Measurements from ENCODE around the gene BEX5.
"Not testable (repeated sequence)": the region's sequence is repeated elsewhere in the genome, so short reads cannot be mapped to it uniquely, and the experiment has no call there.

The BEX5 gene

DNA sequence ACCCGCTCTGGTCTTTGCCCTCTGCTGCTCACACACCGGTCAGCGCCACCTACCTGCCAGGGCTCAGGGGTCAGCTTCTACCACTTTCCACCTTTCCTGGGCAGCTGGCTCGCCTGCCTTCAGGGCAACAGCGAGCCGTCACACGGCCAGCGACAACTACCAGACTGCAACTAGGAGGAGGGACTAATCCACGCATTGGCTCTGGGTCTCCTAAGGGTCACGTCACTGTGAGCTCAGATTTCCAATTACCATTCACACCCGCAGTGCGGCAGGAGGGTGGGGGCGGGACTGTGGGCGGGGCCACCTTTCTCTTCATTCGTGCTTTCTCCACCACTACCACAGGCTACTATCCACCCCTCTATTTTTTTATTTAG lies at the start of gene BEX5:
Gene BEX5 (minus strand): TSS at position 172 of the 374 bp plus-strand sequence. CDS start 1,712 bp downstream, outside the sequence.
- DNase-seq (ENCODE audit: low read depth), result no peak

DNA sequence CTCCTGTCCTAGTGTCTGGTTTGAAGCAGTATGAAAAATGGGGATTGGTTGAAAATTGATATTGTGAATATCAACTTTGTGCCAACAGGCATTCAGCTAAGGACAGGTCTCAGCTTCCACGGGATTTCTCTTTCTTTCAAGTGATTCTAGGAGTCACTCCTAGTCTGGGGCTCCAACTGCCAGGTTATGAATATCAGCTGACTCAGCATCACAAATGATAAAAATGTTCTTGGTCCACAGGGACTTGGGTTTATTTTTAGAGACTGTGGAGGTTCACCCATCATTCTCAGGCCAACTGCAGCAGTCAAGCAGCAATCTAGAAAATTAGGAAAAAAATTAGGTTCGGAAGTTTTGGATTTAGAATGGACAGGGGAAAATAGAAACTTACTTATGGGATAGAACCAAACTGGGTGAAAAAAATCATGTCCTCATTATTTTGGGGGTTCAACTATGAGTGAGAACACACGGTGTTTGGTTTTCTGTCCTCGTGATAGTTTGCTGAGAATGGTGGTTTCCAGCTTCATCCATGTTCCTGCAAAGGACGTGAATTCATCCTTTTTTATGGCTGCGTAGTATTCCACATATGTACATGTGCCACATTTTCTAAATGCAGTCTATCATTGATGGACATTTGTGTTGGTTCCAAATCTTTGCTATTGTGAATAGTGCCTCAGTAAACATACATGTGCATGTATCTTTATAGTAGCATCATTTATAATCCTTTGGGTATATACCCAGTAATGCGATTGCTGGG lies 30.4 kb upstream of the BEX5 start:
- DNase-seq (ENCODE audit: low read depth), result no peak

- DNase-seq (ENCODE audit: low read depth), result no peak
These were observed 624 bp downstream of the BEX5 start for GRCh38 chrX:102154900-102155805.

GRCh38 chrX:102154218-102154860 lies 1.4 kb downstream of the BEX5 start:
- DNase-seq (ENCODE audit: low read depth), result no peak

GRCh38 chrX:102142274-102142673 lies 13.5 kb downstream of the BEX5 start, which contains the start of gene TCEAL6:
TSS of gene TCEAL6 (minus strand) at chrX:102142481.
- not testable (repeated sequence) for DNase-seq (ENCODE audit: low read depth)

GRCh38 chrX:102141631-102142030 lies 14.1 kb downstream of the BEX5 start:
- DNase-seq (ENCODE audit: low read depth), result not testable (repeated sequence)

DNA sequence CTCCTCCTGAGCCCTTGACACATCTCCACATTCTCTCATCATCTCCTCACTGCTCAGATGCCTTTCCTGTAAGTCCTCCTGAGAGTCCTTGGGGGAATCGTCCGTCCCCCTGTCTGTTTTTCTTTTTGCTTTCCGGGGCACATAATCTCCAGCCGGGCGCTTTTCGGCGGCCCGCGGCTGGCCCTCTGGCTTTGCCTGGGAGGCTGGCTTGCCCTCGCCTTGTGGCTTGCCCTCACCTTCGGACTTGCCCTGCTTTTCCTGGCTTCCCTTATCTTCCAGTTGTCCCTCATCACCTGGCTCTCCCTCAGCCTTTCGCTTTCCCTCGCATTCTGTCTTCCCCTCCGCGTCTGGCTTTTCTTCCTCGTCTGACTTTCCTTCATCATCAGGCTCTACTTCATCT lies 14.9 kb downstream of the BEX5 start:
- not testable (repeated sequence) for DNase-seq (ENCODE audit: low read depth)

GRCh38 chrX:102138064-102138463 lies 17.7 kb downstream of the BEX5 start:
- no peak for DNase-seq (ENCODE audit: low read depth)

DNA sequence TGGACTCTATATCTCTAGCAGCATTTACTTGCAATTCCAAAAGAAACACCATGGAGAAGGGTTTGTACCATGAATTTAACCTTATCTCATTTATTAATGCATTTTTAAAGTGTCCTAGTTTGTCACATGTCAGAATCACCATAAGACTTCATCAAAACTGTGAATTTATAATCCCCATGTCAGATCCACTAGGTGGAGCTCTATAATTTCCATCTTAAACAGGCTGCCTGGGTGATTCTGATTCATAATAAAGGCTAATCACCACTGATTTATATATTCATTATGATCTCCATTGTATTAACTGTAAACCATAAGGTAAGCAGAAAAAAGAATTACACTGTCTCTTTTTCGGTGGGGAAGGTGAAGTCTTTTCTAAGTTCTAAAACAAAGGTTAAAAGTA lies 26.3 kb downstream of the BEX5 start:
- DNase-seq (ENCODE audit: low read depth), result no peak

- no peak for DNase-seq (ENCODE audit: low read depth)
These were observed 28.9 kb downstream of the BEX5 start for GRCh38 chrX:102126863-102127262.

GRCh38 chrX:102126080-102126818 lies 29.5 kb downstream of the BEX5 start:
- not testable (repeated sequence) for DNase-seq (ENCODE audit: low read depth)

GRCh38 chrX:102125436-102125835 lies 30.3 kb downstream of the BEX5 start, which contains the start of gene TCEAL2:
TSS of gene TCEAL2 (plus strand) at chrX:102125679. CDS start at chrX:102126831, 1,152 bp downstream.
- not testable (repeated sequence) for DNase-seq (ENCODE audit: low read depth)

GRCh38 chrX:102125014-102125413 lies 30.8 kb downstream of the BEX5 start:
- DNase-seq (ENCODE audit: low read depth), result not testable (repeated sequence)

DNA sequence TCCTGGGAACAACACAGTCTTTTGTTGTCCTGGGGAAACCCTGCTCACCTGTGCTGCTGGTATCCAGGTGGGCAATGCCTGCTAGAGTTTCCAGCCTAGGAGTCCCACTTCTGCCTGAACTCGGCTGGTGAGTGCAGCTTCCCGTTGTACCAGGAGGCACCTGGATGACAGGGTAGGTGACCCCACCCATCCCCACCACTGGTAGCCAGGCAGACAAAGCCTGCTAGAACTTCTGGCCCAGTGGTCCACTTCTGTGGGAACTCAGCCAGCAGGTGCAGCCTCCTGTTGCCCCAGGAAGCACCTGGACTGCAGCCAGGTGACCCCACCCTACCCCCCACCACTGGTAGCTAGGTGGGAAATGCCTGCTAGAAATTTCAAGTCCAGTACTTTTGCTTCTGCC lies 40.0 kb downstream of the BEX5 start:
- DNase-seq (ENCODE audit: low read depth), result no peak

- no peak for DNase-seq (ENCODE audit: low read depth)
These were observed 42.4 kb downstream of the BEX5 start for GRCh38 chrX:102113367-102113766.
